ENCODE results near the gene SLC22A12. TPM values are rescaled to one million over a fixed set of nuclear protein-coding genes. Genes with fewer than 3 reads are reported as not detected.
"Not testable (repeated sequence)": the region's sequence is repeated elsewhere in the genome, so short reads cannot be mapped to it uniquely, and the experiment has no call there.

SLC22A12 gene
- total RNA-seq, 2 experiments from 2014 or later: not detected

- DNase-seq: no peak
- intact Hi-C loops (cut with micrococcal nuclease): no loop called here
- POLR2A ChIA-PET: no interaction called here
- Mint-ChIP-seq H3K4me1 (ENCODE audit: low read depth) (no peaks in the 10 kb centered on the region), H3K27ac (no peak overlapping the region), H3K9me3 (no peaks in the 10 kb centered on the region), H3K36me3 (no peaks in the 10 kb centered on the region), H3K27me3 (peaks cover 6% of the 10 kb centered on the region), H3K4me3 (no peak overlapping the region)
- CTCF ChIA-PET: no interaction called here
Measured at GRCh38 chr11:64558065-64558745, 32.8 kb upstream of the SLC22A12 start.

GRCh38 chr11:64558869-64559268 is 32.2 kb upstream of the SLC22A12 start:
- ChIA-PET CTCF (no interaction called here), POLR2A (no interaction called here)
- intact Hi-C loops (cut with micrococcal nuclease): no loop called here
- DNase-seq: no peak
- H3K36me3 Mint-ChIP-seq: no peaks in the 10 kb centered on the region
- no peaks in the 10 kb centered on the region for H3K4me1 Mint-ChIP-seq (ENCODE audit: low read depth)
- H3K27me3 Mint-ChIP-seq: peaks cover 6% of the 10 kb centered on the region
- H3K9me3 Mint-ChIP-seq: no peaks in the 10 kb centered on the region
- H3K4me3 Mint-ChIP-seq: no peak overlapping the region
- H3K27ac Mint-ChIP-seq: no peak overlapping the region

GRCh38 chr11:64559351-64560138 is 31.5 kb upstream of the SLC22A12 start:
- Mint-ChIP-seq H3K9me3 (no peaks in the 10 kb centered on the region), H3K4me1 (ENCODE audit: low read depth) (no peaks in the 10 kb centered on the region), H3K27me3 (peaks cover 6% of the 10 kb centered on the region), H3K4me3 (no peak overlapping the region), H3K27ac (no peak overlapping the region), H3K36me3 (no peaks in the 10 kb centered on the region)
- ChIA-PET POLR2A (no interaction called here), CTCF (no interaction called here)
- intact Hi-C loops (cut with micrococcal nuclease): no loop called here
- DNase-seq: no peak

GRCh38 chr11:64560139-64560771 is 30.8 kb upstream of the SLC22A12 start:
- H3K36me3 Mint-ChIP-seq: no peaks in the 10 kb centered on the region
- H3K27me3 Mint-ChIP-seq: peaks cover 6% of the 10 kb centered on the region
- ChIA-PET POLR2A (no interaction called here), CTCF (no interaction called here)
- H3K4me3 Mint-ChIP-seq: no peak overlapping the region
- H3K4me1 Mint-ChIP-seq (ENCODE audit: low read depth): no peaks in the 10 kb centered on the region
- intact Hi-C loops (cut with micrococcal nuclease): no loop called here
- no peaks in the 10 kb centered on the region for H3K9me3 Mint-ChIP-seq
- DNase-seq: no peak
- H3K27ac Mint-ChIP-seq: no peak overlapping the region

- Mint-ChIP-seq H3K4me1 (ENCODE audit: low read depth) (peaks cover 5% of the 10 kb centered on the region), H3K27ac (no peak overlapping the region), H3K36me3 (no peaks in the 10 kb centered on the region), H3K9me3 (no peaks in the 10 kb centered on the region), H3K4me3 (no peak overlapping the region), H3K27me3 (peaks cover 6% of the 10 kb centered on the region)
- intact Hi-C loops (cut with micrococcal nuclease): no loop called here
- ChIA-PET POLR2A (no interaction called here), CTCF (no interaction called here)
- DNase-seq: no peak
Measured at GRCh38 chr11:64560941-64561340, 30.1 kb upstream of the SLC22A12 start.

GRCh38 chr11:64561429-64561828 is 29.6 kb upstream of the SLC22A12 start:
- H3K36me3 Mint-ChIP-seq; DNase-seq; intact Hi-C loops (cut with micrococcal nuclease); H3K4me1 Mint-ChIP-seq (ENCODE audit: low read depth); H3K27me3 Mint-ChIP-seq; POLR2A ChIA-PET; H3K27ac Mint-ChIP-seq; H3K4me3 Mint-ChIP-seq; H3K9me3 Mint-ChIP-seq; CTCF ChIA-PET: not testable (repeated sequence)

- peaks cover 11% of the 10 kb centered on the region for H3K4me1 Mint-ChIP-seq (ENCODE audit: low read depth)
- H3K9me3 Mint-ChIP-seq: no peaks in the 10 kb centered on the region
- CTCF ChIA-PET: no interaction called here
- peaks cover 6% of the 10 kb centered on the region for H3K27me3 Mint-ChIP-seq
- no peaks in the 10 kb centered on the region for H3K36me3 Mint-ChIP-seq
- intact Hi-C loops (cut with micrococcal nuclease): no loop called here
- H3K27ac Mint-ChIP-seq: no peak overlapping the region
- POLR2A ChIA-PET: no interaction called here
- no peak overlapping the region for H3K4me3 Mint-ChIP-seq
- DNase-seq: no peak
Measured at GRCh38 chr11:64561984-64562722, 28.9 kb upstream of the SLC22A12 start.

GRCh38 chr11:64562723-64563351 is 28.2 kb upstream of the SLC22A12 start:
- Mint-ChIP-seq H3K9me3 (no peaks in the 10 kb centered on the region), H3K27me3 (peaks cover 6% of the 10 kb centered on the region), H3K36me3 (no peaks in the 10 kb centered on the region), H3K4me1 (ENCODE audit: low read depth) (peaks cover 11% of the 10 kb centered on the region), H3K4me3 (no peak overlapping the region), H3K27ac (no peak overlapping the region)
- no peak for DNase-seq
- POLR2A ChIA-PET: no interaction called here
- CTCF ChIA-PET: interaction anchor here (1.6 kb wide), 1 partner anchor 14 kb away, joined by 5 read pairs; no protein-coding TSS in a partner anchor
- intact Hi-C loops (cut with micrococcal nuclease): no loop called here

- Mint-ChIP-seq H3K27me3 (peaks cover 4% of the 10 kb centered on the region), H3K36me3 (no peaks in the 10 kb centered on the region), H3K27ac (no peak overlapping the region), H3K9me3 (no peaks in the 10 kb centered on the region), H3K4me3 (no peak overlapping the region), H3K4me1 (ENCODE audit: low read depth) (peaks cover 11% of the 10 kb centered on the region)
- intact Hi-C loops (cut with micrococcal nuclease): no loop called here
- DNase-seq: no peak
- ChIA-PET CTCF (interaction anchor here (1.6 kb wide), 1 partner anchor 15 kb away, joined by 5 read pairs; no protein-coding TSS in a partner anchor), POLR2A (no interaction called here)
Measured at GRCh38 chr11:64563966-64564365, 27.1 kb upstream of the SLC22A12 start.

- DNase-seq: no peak
- ChIA-PET POLR2A (no interaction called here), CTCF (interaction anchor here (1.6 kb wide), 1 partner anchor 16 kb away, joined by 5 read pairs; no protein-coding TSS in a partner anchor)
- Mint-ChIP-seq H3K4me1 (ENCODE audit: low read depth) (peaks cover 11% of the 10 kb centered on the region), H3K27me3 (peaks cover 4% of the 10 kb centered on the region), H3K4me3 (no peak overlapping the region), H3K27ac (no peak overlapping the region), H3K36me3 (no peaks in the 10 kb centered on the region), H3K9me3 (no peaks in the 10 kb centered on the region)
- intact Hi-C loops (cut with micrococcal nuclease): no loop called here
Measured at GRCh38 chr11:64564419-64564818, 26.6 kb upstream of the SLC22A12 start.

- POLR2A ChIA-PET: no interaction called here
- Mint-ChIP-seq H3K27me3 (peaks cover 4% of the 10 kb centered on the region), H3K36me3 (no peaks in the 10 kb centered on the region), H3K27ac (no peak overlapping the region), H3K9me3 (no peaks in the 10 kb centered on the region), H3K4me3 (no peak overlapping the region), H3K4me1 (ENCODE audit: low read depth) (peaks cover 11% of the 10 kb centered on the region)
- DNase-seq: no peak
- CTCF ChIA-PET: interaction anchor here (1.6 kb wide), 1 partner anchor 17 kb away, joined by 5 read pairs; no protein-coding TSS in a partner anchor
- intact Hi-C loops (cut with micrococcal nuclease): no loop called here
Measured at GRCh38 chr11:64564947-64565889, 25.8 kb upstream of the SLC22A12 start.
